GM21619 (cell line): ENCODE results near the gene KLF11.

Experiments
- ATAC-seq: cut with Tn5 transposase; IDR thresholded peaks from one replicate; pipeline ENCODE4 v1.9.1; 2021; ENCODE audit not compliant: unreplicated experiment

KLF11 gene

DNA sequence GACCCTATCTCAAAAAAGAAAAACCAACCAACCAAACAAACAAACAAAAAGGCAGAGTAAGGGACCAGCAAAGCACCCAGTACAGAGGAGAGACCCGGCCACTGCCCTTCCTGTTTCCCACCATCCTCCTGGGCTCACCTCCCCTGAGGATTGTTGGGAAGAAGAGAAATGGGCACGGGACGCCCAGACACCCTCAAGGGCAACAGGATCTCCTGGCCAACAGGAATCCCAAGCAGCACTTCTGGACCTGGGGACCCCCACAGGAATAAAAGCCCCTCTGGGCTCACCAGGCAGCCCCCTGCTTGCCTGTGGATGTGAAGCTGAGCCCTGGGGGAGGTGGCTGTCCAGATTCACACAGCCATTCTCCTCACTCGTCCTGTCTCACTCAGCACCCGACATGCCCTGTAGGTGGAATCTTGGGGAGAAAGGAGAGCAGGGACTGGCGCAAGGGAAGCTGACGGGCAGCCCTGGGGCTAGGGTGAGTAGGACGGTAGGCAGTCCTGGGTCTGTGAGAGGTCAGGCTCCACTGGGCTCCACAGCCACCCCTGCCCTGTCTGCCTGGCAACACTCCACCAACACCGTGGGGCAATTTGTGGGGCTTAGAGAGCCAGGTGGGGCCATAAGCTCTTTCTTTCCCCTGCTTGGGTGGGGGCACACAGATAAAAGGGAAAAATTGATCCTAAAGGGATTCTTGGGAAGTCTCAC is 18.0 kb downstream of the KLF11 start:
- ATAC-seq = no peak

DNA sequence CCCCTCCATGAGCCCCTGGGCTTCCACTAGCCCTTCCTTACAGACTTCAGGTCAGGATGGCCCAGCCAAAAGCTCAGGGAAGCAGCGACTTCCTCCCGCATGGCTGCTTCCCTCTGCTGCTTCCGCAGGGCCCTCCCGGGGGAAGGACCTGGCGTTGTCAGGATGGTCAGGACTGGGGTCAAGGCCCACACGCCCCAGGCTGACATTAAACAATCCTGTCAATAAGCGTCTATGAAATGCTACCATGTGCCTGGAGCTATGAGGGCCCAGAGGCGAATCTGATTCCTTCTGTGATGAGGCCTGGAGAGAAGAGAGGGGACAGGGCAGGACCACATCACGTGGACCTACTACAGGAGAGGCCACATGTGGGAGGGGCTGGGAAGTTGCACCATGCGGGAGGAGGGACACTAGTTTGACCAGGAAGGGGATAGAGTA is 19.6 kb downstream of the KLF11 start:
- ATAC-seq = no peak

DNA sequence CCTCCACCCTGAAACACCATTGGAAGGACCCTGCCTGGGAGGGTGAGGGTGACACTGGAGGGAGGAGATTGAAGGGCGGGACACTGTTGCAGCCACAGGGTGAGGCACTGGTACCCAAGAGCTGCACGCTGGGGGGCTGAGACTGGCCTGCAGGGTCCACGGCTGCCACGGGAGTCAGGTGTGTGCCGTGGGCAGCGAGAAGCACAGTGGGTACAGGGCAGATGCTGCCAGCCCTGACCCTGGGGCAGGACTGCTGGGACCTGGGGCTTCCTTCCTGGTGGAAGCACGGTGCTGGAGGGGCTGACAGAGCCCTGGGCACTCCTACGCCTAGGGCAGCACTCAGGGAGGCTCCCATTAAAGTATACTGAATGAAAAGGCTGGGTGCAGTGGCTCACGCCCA is 20.2 kb downstream of the KLF11 start:
- ATAC-seq = no peak

DNA sequence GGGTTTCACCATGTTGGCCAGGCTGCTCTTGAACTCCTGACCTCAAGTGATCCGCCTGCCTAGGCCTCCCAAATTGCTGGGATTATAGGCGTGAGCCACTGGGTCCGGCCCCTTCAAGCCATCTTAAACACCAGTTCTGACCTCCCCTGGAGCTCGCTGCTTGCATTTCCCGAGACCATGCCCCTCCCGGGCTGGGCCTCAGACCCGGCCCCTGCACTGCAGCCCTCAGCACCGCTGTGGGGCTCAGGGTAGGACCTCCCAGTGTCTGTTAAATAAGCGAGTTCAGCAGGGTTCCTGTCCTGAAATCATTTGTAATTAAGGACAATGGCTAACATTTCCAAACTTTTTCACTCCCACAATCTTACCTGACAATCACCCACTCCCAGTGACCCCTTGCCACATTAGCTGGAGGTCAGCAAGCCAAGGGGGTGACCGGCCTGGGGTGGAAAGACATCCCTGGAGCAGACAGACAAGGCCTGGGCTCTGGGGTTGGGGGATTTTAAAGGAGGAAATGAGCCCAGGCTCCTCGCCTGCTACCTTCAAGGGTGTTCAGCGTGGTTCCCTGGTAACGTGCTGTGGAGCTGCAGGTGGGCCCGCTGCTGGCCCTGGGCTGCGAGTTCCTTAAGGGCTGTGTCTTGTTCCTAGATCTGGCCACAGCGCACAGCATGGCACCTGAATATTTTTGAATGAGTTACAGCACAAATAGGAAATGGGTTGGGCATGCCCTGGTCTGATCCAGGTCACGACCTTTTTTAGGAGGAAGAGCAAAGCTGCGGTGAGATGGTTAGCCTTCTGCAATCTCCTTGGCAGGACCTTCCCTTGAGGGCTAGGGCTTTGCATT is 21.8 kb downstream of the KLF11 start:
- ATAC-seq = no peak

DNA sequence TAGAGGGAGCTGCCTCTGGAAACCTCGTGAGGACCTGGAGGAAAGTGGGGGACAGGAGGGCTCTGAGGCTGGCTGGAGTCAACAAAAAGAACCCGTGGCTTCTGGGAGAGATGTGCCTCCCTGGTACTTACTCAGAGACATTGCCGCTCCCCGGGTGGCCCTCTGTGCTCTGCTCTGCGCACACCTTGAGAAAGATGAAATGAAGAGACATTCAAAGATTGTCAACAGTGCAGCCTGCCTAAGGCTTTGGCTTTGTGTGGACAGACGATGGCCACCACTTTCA is 22.4 kb downstream of the KLF11 start:
- no peak for ATAC-seq

DNA sequence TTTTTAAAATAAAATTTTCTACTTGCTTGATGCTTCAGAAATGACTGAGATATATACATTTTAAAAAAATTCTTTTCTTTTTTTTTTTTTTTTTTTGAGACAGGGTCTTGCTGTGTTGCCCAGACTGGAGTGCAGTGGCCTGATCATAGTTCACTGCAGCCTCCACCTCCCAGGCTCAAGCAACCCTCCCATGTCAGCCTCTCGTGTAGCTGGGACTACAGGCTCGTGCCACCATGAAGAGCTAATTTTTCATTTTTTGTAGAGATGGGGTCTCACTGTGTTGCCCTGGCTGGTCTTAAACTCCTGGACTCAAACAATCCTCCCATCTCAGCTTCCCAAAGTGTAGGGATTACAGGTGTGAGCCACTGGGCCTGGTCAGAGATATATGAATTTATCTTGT is 24.0 kb downstream of the KLF11 start:
- no peak for ATAC-seq

DNA sequence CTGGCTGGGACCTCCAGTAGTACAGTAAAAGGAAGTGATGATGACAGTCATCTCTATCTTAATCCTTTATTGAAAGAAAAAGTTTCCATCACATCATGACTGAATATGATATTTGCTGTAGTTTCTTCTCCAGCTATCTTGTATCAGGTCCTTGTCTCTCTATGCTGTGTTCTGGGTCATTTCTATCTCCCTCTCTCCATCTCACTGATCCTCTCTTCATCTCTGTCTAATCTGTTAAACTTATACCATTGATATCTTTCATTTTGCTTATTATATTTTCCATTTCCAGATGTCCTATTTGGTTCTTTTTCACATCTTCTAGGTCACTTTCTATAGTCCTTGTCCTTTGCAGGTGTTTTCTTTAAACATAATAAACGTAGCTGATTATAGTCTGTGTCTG is 24.5 kb downstream of the KLF11 start:
- ATAC-seq = no peak

DNA sequence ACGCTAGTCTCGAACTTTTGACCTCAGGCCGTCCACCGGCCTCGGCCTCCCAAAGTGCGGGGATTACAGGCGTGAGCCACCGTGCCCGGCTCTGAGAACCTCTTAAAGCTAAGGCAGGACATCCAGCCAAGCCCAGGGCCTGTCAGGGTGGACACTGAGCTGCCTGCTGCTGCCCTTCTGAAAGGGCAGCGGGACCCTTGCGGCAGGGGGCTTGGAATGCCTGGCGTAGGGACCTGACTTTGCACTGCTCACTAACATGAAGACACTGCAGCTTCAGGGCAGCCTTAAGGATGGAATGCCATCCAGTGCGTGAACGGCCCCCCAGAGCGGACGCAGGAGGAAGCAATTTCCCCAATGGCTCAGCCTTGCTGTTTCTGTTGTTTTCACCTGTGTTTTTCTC is 27.8 kb downstream of the KLF11 start:
- ATAC-seq = no peak

DNA sequence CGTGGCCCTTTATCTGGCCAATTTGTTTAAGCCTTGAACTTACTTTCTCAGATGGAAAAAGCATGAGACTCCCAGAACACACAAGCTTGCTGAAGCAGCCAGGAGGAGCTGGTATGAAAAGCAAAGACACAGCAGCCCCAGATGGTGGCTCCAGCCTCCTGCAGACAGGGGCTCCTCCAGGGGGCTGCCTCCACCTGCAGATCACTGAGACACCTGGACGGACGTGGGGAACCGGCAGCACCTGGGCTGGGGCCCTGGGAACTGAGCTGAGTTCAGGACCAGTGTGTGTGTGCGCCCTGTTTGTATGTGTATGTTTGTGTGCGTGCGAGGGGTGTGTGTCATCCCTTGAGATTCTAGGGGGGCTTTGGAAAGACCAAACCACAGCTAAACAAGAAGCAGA is 28.2 kb downstream of the KLF11 start:
- no peak for ATAC-seq

DNA sequence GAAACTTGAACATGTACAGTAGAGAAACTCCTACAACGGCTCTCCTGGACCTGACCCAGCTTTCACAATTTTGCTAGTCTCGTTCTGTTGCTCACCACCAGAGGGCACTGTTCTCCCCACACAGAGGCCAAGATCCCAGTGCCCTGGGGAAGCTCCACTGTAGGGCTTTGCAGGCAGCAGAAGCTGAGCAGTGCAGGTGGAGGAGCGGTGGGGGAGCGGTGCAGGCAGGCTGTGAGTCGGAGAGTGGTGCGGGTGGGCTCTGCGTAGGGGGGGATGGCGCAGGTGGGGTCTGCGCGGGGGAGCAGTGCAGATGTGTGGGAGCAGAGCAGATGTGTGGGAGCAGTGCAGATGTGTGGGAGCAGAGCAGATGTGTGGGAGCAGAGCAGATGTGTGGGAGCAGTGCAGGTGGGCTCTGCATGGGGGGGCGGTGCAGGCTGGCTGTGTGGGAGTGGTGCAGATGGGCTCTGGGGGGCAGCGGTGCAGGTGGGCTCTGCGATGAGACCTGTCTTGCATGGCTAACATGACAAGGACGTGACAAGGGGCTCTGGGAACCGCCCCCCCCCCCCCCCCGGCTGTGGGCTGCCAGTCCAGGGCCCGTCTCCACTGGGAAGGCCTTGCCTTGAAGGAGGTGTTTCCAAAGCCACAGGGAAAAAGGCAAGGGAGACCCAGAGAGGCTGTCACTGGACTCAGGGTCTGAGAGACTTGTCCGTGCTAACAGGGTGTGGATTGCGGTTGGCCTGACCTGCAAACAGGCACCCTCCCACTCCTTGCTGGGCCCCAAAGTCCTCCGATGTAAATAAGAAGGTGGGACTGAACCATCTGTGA is 29.5 kb downstream of the KLF11 start:
- ATAC-seq = peak; percentile 76

DNA sequence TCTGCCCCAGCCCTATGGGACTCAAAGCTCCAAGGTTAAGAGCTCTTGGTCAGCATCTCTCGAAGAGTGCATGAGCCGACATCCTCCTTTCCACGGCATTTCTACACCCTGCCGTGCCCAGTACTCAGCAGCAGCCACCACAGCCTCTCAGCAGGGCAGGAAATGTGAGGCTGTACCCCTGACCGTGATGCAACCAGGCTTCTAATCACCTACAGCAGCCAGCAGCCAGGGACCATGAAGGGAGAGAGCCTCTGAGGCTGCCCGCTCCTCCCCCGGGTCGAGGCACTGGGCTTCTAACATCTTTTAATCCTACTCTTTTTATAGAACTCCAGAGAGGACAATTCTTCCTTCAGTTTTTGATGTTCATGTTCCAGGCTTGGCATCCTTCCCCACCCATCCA is 30.4 kb downstream of the KLF11 start:
- ATAC-seq = no peak

DNA sequence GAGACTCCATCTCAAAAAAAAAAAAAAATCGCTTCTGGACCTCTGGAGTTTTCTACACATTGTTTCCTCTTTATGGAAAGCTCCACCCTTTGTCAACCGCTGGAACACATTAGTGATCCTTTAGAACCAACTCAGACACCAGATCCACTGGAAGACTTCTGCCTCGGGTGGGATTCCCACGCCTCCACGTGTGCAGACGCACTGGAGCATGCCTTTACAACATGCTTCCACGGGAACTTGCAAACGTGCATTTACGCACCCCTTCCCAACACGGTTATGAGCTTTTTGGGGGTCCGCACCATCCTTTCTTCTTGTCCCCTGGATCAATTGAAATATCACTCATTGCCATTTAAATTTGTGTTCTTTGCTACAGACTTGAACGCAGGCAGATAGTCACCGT is 31.8 kb downstream of the KLF11 start:
- ATAC-seq = no peak

DNA sequence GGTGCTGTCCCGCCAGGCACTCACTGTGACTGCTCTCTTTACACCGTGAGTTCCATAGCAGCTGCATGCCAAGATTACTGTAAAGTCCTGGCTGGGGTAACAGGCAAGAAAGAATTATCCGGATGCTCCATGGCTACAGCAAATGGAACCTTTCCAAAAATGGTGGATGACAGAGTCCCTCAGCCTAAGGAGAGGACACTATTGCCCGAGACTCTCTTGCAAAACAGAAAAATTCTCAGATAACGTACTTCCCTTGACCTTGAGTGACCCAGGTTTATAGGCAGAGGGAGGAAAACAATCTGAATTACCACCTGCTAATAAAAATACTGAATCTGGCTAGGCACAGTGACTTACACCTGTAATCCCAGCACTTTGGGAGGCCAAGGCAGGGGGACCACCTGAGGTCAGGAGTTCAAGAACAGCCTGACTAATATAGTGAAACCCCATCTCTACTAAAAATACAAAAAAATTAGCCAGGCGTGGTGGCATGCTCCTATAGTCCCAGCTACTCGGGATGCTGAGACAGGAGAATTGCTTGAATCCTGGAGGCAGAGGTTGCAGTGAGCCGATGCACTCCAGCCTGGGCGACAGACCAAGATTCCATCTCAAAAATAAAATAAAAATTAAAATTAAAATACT is 32.3 kb downstream of the KLF11 start:
- no peak for ATAC-seq

DNA sequence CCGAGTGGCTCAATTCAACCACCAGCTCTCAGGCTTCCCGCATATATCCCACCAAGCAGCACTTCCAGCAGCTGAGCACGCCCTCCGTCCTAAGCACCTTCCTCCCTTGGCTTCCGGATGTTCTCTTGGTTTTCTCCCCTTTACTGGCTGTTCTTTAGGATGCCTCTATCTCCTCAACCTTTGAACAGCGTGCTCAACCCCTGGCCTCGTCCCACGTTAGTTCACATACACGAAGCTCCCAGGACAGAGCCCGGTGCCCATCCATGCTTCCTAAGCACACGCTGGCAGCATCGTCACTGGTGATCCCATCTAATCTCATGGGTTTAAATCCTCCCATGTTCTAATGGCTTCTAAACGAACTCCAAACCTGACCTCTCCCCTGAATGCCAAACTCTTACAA is 33.2 kb downstream of the KLF11 start:
- no peak for ATAC-seq

DNA sequence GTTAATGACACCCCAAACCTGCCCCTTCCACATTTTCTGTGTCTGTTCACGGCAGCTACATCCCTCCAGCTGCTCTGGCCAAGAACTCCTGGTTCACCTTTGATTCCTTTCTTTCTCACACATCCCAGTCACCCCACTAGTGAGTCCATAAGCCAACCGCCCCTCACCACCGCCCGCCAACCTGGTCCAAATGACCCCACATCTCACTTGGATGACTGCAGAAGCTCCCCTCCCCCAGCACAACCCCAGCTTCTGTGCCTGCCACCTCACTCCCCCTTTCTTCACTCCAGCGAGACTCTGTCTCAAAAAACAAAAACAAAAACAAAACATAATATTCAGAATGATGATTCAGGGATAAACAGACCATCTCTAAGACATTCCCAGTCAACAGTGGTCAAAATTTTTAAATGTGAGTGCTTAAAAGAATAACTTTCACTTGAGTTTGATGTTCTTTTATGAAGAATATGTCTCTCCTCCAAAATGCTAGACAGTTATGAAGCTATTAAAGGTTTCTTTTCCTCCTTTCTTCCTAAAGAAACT is 33.7 kb downstream of the KLF11 start:
- no peak for ATAC-seq

DNA sequence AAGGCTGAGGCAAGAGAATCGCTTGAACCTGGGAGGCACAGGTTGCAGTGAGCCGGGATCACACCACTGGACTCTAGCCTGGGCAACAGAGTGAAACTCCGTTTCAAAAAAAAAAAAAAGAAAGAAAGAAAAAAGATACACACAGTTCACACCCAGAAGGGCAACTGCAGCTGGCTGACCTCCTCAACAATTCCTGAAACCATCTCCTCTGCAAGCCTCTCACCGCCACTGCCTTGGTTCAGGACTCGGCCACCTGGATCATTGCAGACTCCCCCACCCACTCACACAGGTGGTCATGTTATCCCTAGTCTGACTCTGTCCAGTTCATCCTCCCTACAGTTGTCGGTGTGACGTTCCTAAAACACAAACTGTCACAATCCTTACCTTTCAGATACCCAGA is 34.7 kb downstream of the KLF11 start:
- ATAC-seq = no peak

DNA sequence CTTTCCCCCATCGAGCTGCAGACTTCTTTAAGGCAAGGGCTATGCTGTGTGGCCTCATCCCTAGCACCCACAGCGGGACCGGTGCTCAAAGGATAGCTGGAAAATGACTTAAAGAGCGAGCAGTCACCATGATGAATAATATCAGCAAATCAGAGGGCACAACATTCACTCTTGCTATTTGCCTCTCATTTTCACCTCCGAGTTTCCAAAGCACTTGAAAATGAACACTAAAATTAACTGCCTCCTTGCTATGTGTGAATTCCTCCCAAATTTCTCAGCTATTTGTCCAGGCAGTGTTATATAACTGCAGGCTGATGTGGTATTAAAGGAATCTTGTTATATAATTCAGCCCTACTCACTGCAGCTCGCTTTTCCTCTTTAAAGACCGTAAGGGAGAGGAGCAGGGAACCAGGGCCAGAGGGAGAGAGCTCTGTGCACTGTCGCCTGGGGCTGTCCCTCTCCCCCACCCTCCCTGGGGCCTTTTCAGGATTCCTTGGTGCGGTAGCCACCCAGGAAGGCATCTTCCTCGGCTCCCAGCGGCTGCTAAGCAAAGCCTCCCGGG is 35.4 kb downstream of the KLF11 start:
- ATAC-seq = no peak

DNA sequence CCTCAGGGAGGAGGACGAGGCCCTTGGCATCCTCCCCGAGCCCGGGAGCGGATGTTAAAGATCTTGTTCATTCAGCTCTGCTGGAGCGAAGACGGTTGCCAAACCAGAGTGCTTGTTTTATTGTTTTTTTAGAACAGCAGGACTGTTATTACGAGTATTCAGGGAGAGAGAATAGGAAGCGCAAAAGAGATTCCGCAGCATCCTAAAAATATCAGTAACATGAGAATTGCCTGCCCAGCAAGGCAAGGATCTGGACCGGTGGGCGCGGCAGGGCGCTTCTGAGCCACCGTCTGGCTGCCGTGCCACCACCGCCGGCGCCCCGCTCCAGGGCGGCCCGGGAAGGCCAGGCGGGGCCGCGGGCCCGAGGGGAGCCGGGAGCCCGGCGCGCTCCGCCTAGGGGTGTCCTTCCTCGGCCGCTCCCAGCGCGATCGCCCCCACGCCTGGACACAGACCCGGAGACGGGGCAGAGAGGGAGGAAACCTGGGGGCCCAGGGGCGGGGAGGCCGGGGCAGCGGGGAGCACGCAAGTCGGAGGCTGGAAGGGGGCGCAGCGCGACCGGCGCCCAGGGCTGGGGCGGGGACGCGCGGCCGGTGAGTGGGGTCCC is 36.0 kb downstream of the KLF11 start:
- ATAC-seq = peak; percentile 9

DNA sequence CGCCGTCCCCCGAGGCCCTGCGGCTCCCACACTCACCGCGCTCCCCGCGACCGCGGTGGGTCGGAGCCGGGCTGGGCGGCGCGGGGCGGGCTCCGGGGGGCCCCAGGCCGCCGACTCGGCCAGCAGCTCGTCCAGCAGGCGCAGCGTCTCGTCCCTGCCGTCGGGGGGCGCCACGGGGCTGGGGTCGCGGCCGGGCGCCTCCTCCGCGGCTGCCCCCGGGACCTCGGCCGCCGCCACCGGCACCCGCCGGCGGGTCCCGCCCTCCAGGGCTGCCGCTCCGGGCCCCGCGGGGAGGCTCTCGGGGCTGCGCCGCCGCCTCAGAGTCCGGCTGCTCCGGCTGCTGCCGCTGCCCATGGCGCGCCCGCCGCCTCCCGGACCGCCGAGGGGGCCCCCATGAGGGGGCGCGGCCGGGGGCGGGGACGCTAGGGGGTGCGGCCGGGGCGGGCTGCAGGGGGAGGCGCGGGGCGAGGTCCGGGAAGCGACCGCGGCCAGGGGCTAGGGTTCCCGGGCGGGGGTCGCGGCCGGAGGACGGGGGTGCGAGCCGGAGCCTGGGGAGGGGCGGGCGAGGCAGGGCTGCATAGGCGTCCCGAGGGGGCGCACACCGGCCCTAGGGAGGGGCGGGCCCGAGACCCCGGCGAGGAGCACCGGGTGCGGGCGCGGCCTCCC is 36.7 kb downstream of the KLF11 start, which contains the start of gene CYS1:
Gene CYS1 (minus strand): TSS at position 542 of the 666 bp plus-strand sequence. CDS start 188 bp downstream, at position 354.
- peak; percentile 21 for ATAC-seq
